ENCODE measurements around the gene IGSF3. TPM values are rescaled to one million over a fixed set of nuclear protein-coding genes. Genes with fewer than 3 reads are reported as not detected.

The IGSF3 gene
- total and polyA plus RNA-seq, 2 of the 8 experiments (the other 6 are each of a cell fraction or from before 2014, with no cell fraction given) = 30.0 to 32.2 TPM

GRCh38 chr1:116540088-116540487 lies 127.4 kb downstream of the IGSF3 start (continued):
- TF ChIP-seq, protein P1, sequence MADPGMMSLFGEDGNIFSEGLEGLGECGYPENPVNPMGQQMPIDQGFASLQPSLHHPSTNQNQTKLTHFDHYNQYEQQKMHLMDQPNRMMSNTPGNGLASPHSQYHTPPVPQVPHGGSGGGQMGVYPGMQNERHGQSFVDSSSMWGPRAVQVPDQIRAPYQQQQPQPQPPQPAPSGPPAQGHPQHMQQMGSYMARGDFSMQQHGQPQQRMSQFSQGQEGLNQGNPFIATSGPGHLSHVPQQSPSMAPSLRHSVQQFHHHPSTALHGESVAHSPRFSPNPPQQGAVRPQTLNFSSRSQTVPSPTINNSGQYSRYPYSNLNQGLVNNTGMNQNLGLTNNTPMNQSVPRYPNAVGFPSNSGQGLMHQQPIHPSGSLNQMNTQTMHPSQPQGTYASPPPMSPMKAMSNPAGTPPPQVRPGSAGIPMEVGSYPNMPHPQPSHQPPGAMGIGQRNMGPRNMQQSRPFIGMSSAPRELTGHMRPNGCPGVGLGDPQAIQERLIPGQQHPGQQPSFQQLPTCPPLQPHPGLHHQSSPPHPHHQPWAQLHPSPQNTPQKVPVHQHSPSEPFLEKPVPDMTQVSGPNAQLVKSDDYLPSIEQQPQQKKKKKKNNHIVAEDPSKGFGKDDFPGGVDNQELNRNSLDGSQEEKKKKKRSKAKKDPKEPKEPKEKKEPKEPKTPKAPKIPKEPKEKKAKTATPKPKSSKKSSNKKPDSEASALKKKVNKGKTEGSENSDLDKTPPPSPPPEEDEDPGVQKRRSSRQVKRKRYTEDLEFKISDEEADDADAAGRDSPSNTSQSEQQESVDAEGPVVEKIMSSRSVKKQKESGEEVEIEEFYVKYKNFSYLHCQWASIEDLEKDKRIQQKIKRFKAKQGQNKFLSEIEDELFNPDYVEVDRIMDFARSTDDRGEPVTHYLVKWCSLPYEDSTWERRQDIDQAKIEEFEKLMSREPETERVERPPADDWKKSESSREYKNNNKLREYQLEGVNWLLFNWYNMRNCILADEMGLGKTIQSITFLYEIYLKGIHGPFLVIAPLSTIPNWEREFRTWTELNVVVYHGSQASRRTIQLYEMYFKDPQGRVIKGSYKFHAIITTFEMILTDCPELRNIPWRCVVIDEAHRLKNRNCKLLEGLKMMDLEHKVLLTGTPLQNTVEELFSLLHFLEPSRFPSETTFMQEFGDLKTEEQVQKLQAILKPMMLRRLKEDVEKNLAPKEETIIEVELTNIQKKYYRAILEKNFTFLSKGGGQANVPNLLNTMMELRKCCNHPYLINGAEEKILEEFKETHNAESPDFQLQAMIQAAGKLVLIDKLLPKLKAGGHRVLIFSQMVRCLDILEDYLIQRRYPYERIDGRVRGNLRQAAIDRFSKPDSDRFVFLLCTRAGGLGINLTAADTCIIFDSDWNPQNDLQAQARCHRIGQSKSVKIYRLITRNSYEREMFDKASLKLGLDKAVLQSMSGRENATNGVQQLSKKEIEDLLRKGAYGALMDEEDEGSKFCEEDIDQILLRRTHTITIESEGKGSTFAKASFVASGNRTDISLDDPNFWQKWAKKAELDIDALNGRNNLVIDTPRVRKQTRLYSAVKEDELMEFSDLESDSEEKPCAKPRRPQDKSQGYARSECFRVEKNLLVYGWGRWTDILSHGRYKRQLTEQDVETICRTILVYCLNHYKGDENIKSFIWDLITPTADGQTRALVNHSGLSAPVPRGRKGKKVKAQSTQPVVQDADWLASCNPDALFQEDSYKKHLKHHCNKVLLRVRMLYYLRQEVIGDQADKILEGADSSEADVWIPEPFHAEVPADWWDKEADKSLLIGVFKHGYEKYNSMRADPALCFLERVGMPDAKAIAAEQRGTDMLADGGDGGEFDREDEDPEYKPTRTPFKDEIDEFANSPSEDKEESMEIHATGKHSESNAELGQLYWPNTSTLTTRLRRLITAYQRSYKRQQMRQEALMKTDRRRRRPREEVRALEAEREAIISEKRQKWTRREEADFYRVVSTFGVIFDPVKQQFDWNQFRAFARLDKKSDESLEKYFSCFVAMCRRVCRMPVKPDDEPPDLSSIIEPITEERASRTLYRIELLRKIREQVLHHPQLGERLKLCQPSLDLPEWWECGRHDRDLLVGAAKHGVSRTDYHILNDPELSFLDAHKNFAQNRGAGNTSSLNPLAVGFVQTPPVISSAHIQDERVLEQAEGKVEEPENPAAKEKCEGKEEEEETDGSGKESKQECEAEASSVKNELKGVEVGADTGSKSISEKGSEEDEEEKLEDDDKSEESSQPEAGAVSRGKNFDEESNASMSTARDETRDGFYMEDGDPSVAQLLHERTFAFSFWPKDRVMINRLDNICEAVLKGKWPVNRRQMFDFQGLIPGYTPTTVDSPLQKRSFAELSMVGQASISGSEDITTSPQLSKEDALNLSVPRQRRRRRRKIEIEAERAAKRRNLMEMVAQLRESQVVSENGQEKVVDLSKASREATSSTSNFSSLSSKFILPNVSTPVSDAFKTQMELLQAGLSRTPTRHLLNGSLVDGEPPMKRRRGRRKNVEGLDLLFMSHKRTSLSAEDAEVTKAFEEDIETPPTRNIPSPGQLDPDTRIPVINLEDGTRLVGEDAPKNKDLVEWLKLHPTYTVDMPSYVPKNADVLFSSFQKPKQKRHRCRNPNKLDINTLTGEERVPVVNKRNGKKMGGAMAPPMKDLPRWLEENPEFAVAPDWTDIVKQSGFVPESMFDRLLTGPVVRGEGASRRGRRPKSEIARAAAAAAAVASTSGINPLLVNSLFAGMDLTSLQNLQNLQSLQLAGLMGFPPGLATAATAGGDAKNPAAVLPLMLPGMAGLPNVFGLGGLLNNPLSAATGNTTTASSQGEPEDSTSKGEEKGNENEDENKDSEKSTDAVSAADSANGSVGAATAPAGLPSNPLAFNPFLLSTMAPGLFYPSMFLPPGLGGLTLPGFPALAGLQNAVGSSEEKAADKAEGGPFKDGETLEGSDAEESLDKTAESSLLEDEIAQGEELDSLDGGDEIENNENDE (IDR thresholded peaks at IDR 0.05; ENCODE audit: insufficient replicate concordance, low read length) = no peak
- TF ChIP-seq SAP30 (IDR thresholded peaks at IDR 0.05; ENCODE audit: insufficient read depth, insufficient replicate concordance, low read length) (no peak), CBX8 (IDR thresholded peaks at IDR 0.05; ENCODE audit: borderline replicate concordance, low read depth, low read length) (no peak), EP300 (IDR thresholded peaks at IDR 0.05; ENCODE audit: borderline replicate concordance in 1 of 2, low read depth in 2 of 2, low read length in 2 of 2) (no peak), POU5F1 (IDR thresholded peaks at IDR 0.05; ENCODE audit: low read depth, low read length) (no peak), BCL11A (IDR thresholded peaks at IDR 0.05; ENCODE audit: low read depth in 2 of 2, low read length in 2 of 2) (no peak), JUN (IDR thresholded peaks at IDR 0.05; ENCODE audit: low read depth, low read length) (no peak), EGR1 (IDR thresholded peaks at IDR 0.05; ENCODE audit: borderline replicate concordance, low read depth, low read length) (no peak)
- TF ChIP-seq, protein P2, sequence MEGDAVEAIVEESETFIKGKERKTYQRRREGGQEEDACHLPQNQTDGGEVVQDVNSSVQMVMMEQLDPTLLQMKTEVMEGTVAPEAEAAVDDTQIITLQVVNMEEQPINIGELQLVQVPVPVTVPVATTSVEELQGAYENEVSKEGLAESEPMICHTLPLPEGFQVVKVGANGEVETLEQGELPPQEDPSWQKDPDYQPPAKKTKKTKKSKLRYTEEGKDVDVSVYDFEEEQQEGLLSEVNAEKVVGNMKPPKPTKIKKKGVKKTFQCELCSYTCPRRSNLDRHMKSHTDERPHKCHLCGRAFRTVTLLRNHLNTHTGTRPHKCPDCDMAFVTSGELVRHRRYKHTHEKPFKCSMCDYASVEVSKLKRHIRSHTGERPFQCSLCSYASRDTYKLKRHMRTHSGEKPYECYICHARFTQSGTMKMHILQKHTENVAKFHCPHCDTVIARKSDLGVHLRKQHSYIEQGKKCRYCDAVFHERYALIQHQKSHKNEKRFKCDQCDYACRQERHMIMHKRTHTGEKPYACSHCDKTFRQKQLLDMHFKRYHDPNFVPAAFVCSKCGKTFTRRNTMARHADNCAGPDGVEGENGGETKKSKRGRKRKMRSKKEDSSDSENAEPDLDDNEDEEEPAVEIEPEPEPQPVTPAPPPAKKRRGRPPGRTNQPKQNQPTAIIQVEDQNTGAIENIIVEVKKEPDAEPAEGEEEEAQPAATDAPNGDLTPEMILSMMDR (IDR thresholded peaks at IDR 0.05; ENCODE audit: control extremely low read depth in 1 of 3, insufficient read depth in 1 of 3, low read depth in 1 of 3, low read length in 3 of 3) = no peak

All from H1 (cell line).